ENCODE data around the gene BMERB1. TPM values are rescaled to one million over a fixed set of nuclear protein-coding genes. Genes with fewer than 3 reads are reported as not detected.

Gene BMERB1
- total RNA-seq, 1 experiment from 2014 or later: 3.8 TPM

GRCh38 chr16:15608398-15609285 is 174.3 kb downstream of the BMERB1 start:
- no TSS peak for BruUV-seq (replicated peaks)
- H3K4me3 ChIP-seq (ENCODE audit: low read length): no peak overlapping the region
- H3K27me3 ChIP-seq (ENCODE audit: low read length): no peaks in the 10 kb centered on the region
- H3K9me3 ChIP-seq (ENCODE audit: low read length): no peaks in the 10 kb centered on the region
- no peak for DNase-seq
- H3K9me2 ChIP-seq (replicated peaks; ENCODE audit: low read length): no peaks in the 10 kb centered on the region
- H2AFZ ChIP-seq (ENCODE audit: low read length): no peak overlapping the region
- H3K4me2 ChIP-seq (ENCODE audit: low read length): no peak overlapping the region
- H3F3A ChIP-seq (ENCODE audit: low read length, unreplicated experiment): no peaks in the 10 kb centered on the region
- H4K20me1 ChIP-seq (ENCODE audit: low read length): no peaks in the 10 kb centered on the region
- H3K27ac ChIP-seq (ENCODE audit: low read length): no peak overlapping the region
- TF ChIP-seq EZH2 (IDR thresholded peaks at IDR 0.05; ENCODE audit: low read length, unreplicated experiment) (no peak), EZH2phosphoT487 (IDR thresholded peaks at IDR 0.05; ENCODE audit: borderline replicate concordance, low read length) (no peak), CTCF (conservative IDR thresholded peaks at IDR 0.05; ENCODE audit: low read depth, low read length) (no peak)
- peaks cover 7% of the 10 kb centered on the region; the same call in 1 of the 2 replicates for H3K36me3 ChIP-seq (ENCODE audit: low read depth, low read length)
- ATAC-seq: no peak
- POLR2A ChIA-PET (ENCODE audit: unreplicated experiment): no interaction called here
- intact Hi-C loops (cut with micrococcal nuclease): no loop called here
- H3K79me2 ChIP-seq (ENCODE audit: low read length): no peaks in the 10 kb centered on the region
- CTCF ChIA-PET: interaction anchor here (0.5 kb wide), 1 partner anchor 109 kb away, joined by 3 read pairs; no protein-coding TSS in a partner anchor
- H3K4me1 ChIP-seq (ENCODE audit: insufficient read depth, low read length): peaks cover 7% of the 10 kb centered on the region
- no peak overlapping the region for H3K9ac ChIP-seq (ENCODE audit: low read length)

GRCh38 chr16:15609286-15609649 is 174.9 kb downstream of the BMERB1 start:
- H4K20me1 ChIP-seq (ENCODE audit: low read length): no peaks in the 10 kb centered on the region
- no peak overlapping the region for H3K4me2 ChIP-seq (ENCODE audit: low read length)
- no peaks in the 10 kb centered on the region for H3K9me2 ChIP-seq (replicated peaks; ENCODE audit: low read length)
- no peaks in the 10 kb centered on the region for H3K27me3 ChIP-seq (ENCODE audit: low read length)
- no peaks in the 10 kb centered on the region for H3F3A ChIP-seq (ENCODE audit: low read length, unreplicated experiment)
- ChIA-PET CTCF (no interaction called here), POLR2A (ENCODE audit: unreplicated experiment) (no interaction called here)
- H3K9ac ChIP-seq (ENCODE audit: low read length): no peak overlapping the region
- intact Hi-C loops (cut with micrococcal nuclease): no loop called here
- no peak overlapping the region for H3K4me3 ChIP-seq (ENCODE audit: low read length)
- H3K9me3 ChIP-seq (ENCODE audit: low read length): no peaks in the 10 kb centered on the region
- BruUV-seq (replicated peaks): no TSS peak
- peaks cover 7% of the 10 kb centered on the region; the same call in 1 of the 2 replicates for H3K36me3 ChIP-seq (ENCODE audit: low read depth, low read length)
- H3K79me2 ChIP-seq (ENCODE audit: low read length): no peaks in the 10 kb centered on the region
- H2AFZ ChIP-seq (ENCODE audit: low read length): no peak overlapping the region
- peaks cover 12% of the 10 kb centered on the region for H3K4me1 ChIP-seq (ENCODE audit: insufficient read depth, low read length)
- TF ChIP-seq EZH2phosphoT487 (IDR thresholded peaks at IDR 0.05; ENCODE audit: borderline replicate concordance, low read length) (no peak), EZH2 (IDR thresholded peaks at IDR 0.05; ENCODE audit: low read length, unreplicated experiment) (no peak), CTCF (conservative IDR thresholded peaks at IDR 0.05; ENCODE audit: low read depth, low read length) (no peak)
- ATAC-seq (no peak), DNase-seq (no peak)
- H3K27ac ChIP-seq (ENCODE audit: low read length): no peak overlapping the region

- no peaks in the 10 kb centered on the region for H3K9me3 ChIP-seq (ENCODE audit: low read length)
- no peak overlapping the region for H3K4me3 ChIP-seq (ENCODE audit: low read length)
- no peak overlapping the region for H3K9ac ChIP-seq (ENCODE audit: low read length)
- no peak for TF ChIP-seq EZH2phosphoT487 (IDR thresholded peaks at IDR 0.05; ENCODE audit: borderline replicate concordance, low read length)
- TF ChIP-seq CTCF (conservative IDR thresholded peaks at IDR 0.05; ENCODE audit: low read depth, low read length): no peak
- no peak for TF ChIP-seq EZH2 (IDR thresholded peaks at IDR 0.05; ENCODE audit: low read length, unreplicated experiment)
- ChIA-PET CTCF (no interaction called here), POLR2A (ENCODE audit: unreplicated experiment) (no interaction called here)
- no peaks in the 10 kb centered on the region for H3K27me3 ChIP-seq (ENCODE audit: low read length)
- H3K79me2 ChIP-seq (ENCODE audit: low read length): no peaks in the 10 kb centered on the region
- H3K27ac ChIP-seq (ENCODE audit: low read length): no peak overlapping the region
- H3K4me2 ChIP-seq (ENCODE audit: low read length): no peak overlapping the region
- peaks cover 7% of the 10 kb centered on the region; the same call in 1 of the 2 replicates for H3K36me3 ChIP-seq (ENCODE audit: low read depth, low read length)
- no peaks in the 10 kb centered on the region for H4K20me1 ChIP-seq (ENCODE audit: low read length)
- H3F3A ChIP-seq (ENCODE audit: low read length, unreplicated experiment): no peaks in the 10 kb centered on the region
- DNase-seq (peak; percentile 32), ATAC-seq (peak; percentile 38)
- no TSS peak for BruUV-seq (replicated peaks)
- intact Hi-C loops (cut with micrococcal nuclease): no loop called here
- peaks cover 12% of the 10 kb centered on the region for H3K4me1 ChIP-seq (ENCODE audit: insufficient read depth, low read length)
- H2AFZ ChIP-seq (ENCODE audit: low read length): no peak overlapping the region
- H3K9me2 ChIP-seq (replicated peaks; ENCODE audit: low read length): no peaks in the 10 kb centered on the region
These were observed 176.0 kb downstream of the BMERB1 start for GRCh38 chr16:15610369-15610871.
